K562 (cell line): ENCODE measurements around the gene GARIN5B.

ENCODE experiments used
- ADNP ChIP-seq: fragments of 200-800 bp; sonication (Bioruptor generic); IDR thresholded peaks from 2 replicates; pipeline ENCODE4 v1.6.1; 2016; ENCODE audit warnings: missing genetic modification characterization, missing compliant biosample characterization
- ELF1 ChIP-seq: fragments of 200-800 bp; sonication (Bioruptor generic); IDR thresholded peaks from 2 replicates; pipeline ENCODE4 v1.6.1; 2016; ENCODE audit warnings: missing genetic modification characterization, missing compliant biosample characterization
- FOS ChIP-seq: IDR thresholded peaks from 3 replicates; pipeline ENCODE4 v1.6.1; 2011; ENCODE audit not compliant: insufficient read length; ENCODE audit errors: extremely low read depth
- MYBL2 ChIP-seq, 2 experiments: fragments of 450-650 bp in 1 of 2; sonication (generic) in 1 of 2; formaldehyde crosslinking in 1 of 2; IDR thresholded peaks; 2 replicates each; pipeline versions ENCODE4 v1.6.1 to v1.8.1; 2017 to 2022; ENCODE audit warnings: borderline replicate concordance in 1 of 2, inconsistent platforms in 1 of 2, low read depth in 1 of 2, mild to moderate bottlenecking in 1 of 2, missing genetic modification reagents in 1 of 2, moderate library complexity in 1 of 2
- REST ChIP-seq, 2 experiments: fragments of 450-650 bp; formaldehyde crosslinking in 1 of 2; IDR thresholded peaks; 2 replicates each; pipeline versions ENCODE4 v1.4.0 to v1.6.1; 2014 to 2020; ENCODE audit warnings: mild to moderate bottlenecking in 2 of 2, borderline replicate concordance in 1 of 2, low read depth in 1 of 2
- SIX5 ChIP-seq, 2 experiments: IDR thresholded peaks; 2 replicates each; pipeline ENCODE4 v1.6.1; 2011; ENCODE audit warnings: low read length in 2 of 2, borderline replicate concordance in 1 of 2, low read depth in 1 of 2, mild to moderate bottlenecking in 1 of 2, moderate library complexity in 1 of 2; ENCODE audit not compliant: insufficient read depth in 1 of 2
- TRIM24 ChIP-seq, 2 experiments: fragments of 450-650 bp; IDR thresholded peaks; 2 replicates each; pipeline ENCODE4 v1.6.1; 2016
- ZNF239 ChIP-seq: fragments of 250-450 bp; sonication (Bioruptor Pico); IDR thresholded peaks from 2 replicates; pipeline ENCODE4 v1.4.0; 2020; ENCODE audit warnings: mild to moderate bottlenecking

GRCh38 chr19:55321466-55322137, 41.5 kb downstream of the GARIN5B start:
- TF ChIP-seq SIX5 (IDR thresholded peaks at IDR 0.05; ENCODE audit: borderline replicate concordance in 1 of 2, insufficient read depth in 1 of 2, low read depth in 1 of 2, low read length in 2 of 2) (no peak), TRIM24 (IDR thresholded peaks at IDR 0.05) (no peak), ZNF239 (CRISPR knock-in tag) (no peak), FOS (no peak), REST (IDR thresholded peaks at IDR 0.05; ENCODE audit: borderline replicate concordance) (no peak), REST (CRISPR knock-in tag; IDR thresholded peaks at IDR 0.05; ENCODE audit: low read depth) (no peak), ELF1 (no peak), ADNP (tag) (no peak), MYBL2 (IDR thresholded peaks at IDR 0.05; ENCODE audit: low read depth) (no peak), MYBL2 (CRISPR knock-in tag; IDR thresholded peaks at IDR 0.05; ENCODE audit: borderline replicate concordance) (no peak)
